Neural cell (in vitro differentiated cells): ENCODE results near the gene DAAM2. TPM values are rescaled to one million over a fixed set of nuclear protein-coding genes. Genes with fewer than 3 reads are reported as not detected.

Experiments
- H2AFZ ChIP-seq: fragments of 200-600, 300-800 bp; sonication (generic), shearing (Covaris generic); 2 replicates; pipeline ENCODE4 v1.6.0; 2014; ENCODE audit warnings: low read depth, mild to moderate bottlenecking, antibody characterized with exemption, low read length, moderate library complexity
- H3F3A ChIP-seq: fragments of 200-600 bp; shearing (Covaris generic); 2 replicates; pipeline ENCODE4 v1.6.1; 2016; ENCODE audit warnings: mild to moderate bottlenecking, moderate library complexity, mixed read lengths, antibody characterized with exemption, low read length; ENCODE audit not compliant: insufficient read depth, poor library complexity, severe bottlenecking
- H3K27ac ChIP-seq: fragments of 200-600, 300-800 bp; sonication (generic), shearing (Covaris generic); 2 replicates; pipeline ENCODE4 v1.5.1; 2014; ENCODE audit warnings: mild to moderate bottlenecking, low read length, moderate library complexity
- H3K27me3 ChIP-seq: fragments of 300-800, 200-600 bp; sonication (generic), shearing (Covaris generic); 2 replicates; pipeline ENCODE4 v1.6.0; 2014; ENCODE audit warnings: mild to moderate bottlenecking, low read depth, low read length, moderate library complexity; ENCODE audit not compliant: insufficient read depth
- H3K36me3 ChIP-seq: fragments of 300-800, 200-600 bp; sonication (generic), shearing (Covaris generic); 2 replicates; pipeline ENCODE4 v1.5.1; 2014; ENCODE audit warnings: mild to moderate bottlenecking, antibody characterized with exemption, low read length, moderate library complexity; ENCODE audit not compliant: insufficient read depth
- H3K4me2 ChIP-seq: fragments of 300-800, 200-600 bp; sonication (generic), shearing (Covaris generic); 2 replicates; pipeline ENCODE4 v1.6.0; 2014; ENCODE audit warnings: mild to moderate bottlenecking, low read length
- H3K4me3 ChIP-seq: fragments of 300-800, 200-600 bp; sonication (generic), shearing (Covaris generic); 2 replicates; pipeline ENCODE4 v1.5.1; 2014; ENCODE audit warnings: mild to moderate bottlenecking, low read length, moderate library complexity
- H3K79me2 ChIP-seq: fragments of 200-600 bp; shearing (Covaris generic); replicated peaks from 2 replicates; pipeline ENCODE4 v1.6.0; 2014; ENCODE audit warnings: mild to moderate bottlenecking, low read length, moderate library complexity; ENCODE audit not compliant: insufficient read depth
- H3K9ac ChIP-seq: fragments of 300-800, 200-600 bp; sonication (generic), shearing (Covaris generic); 2 replicates; pipeline ENCODE4 v1.6.1; 2016; ENCODE audit warnings: mild to moderate bottlenecking, low read length, mixed read lengths
- H3K9me2 ChIP-seq: fragments of 200-600 bp; shearing (Covaris generic); 2 replicates; pipeline ENCODE4 v1.6.1; 2016; ENCODE audit warnings: mild to moderate bottlenecking, low read length, mixed read lengths; ENCODE audit not compliant: insufficient read depth
- H3K9me3 ChIP-seq: fragments of 200-600, 300-800 bp; sonication (generic), shearing (Covaris generic); 2 replicates; pipeline ENCODE4 v1.6.1; 2016; ENCODE audit warnings: mild to moderate bottlenecking, mixed run types, low read length, moderate library complexity, mixed read lengths
- H4K20me1 ChIP-seq: fragments of 200-600 bp; shearing (Covaris generic); 2 replicates; pipeline ENCODE4 v1.6.1; 2016; ENCODE audit warnings: mild to moderate bottlenecking, mixed run types; ENCODE audit not compliant: insufficient read depth
- EP300 ChIP-seq: fragments of 450-650 bp; conservative IDR thresholded peaks from 2 replicates; pipeline ENCODE4 v1.6.1; 2014; ENCODE audit warnings: antibody characterized with exemption, mild to moderate bottlenecking, moderate library complexity; ENCODE audit not compliant: poor library complexity, severe bottlenecking
- EZH2 ChIP-seq: fragments of 200-600, 300-800 bp; shearing (Covaris generic), sonication (generic); IDR thresholded peaks from 2 replicates; pipeline ENCODE4 v1.6.1; 2014; ENCODE audit warnings: antibody characterized with exemption, low read length, borderline replicate concordance, mild to moderate bottlenecking; ENCODE audit not compliant: insufficient read depth, poor library complexity, severe bottlenecking
- MXI1 ChIP-seq: fragments of 450-650 bp; conservative IDR thresholded peaks from 2 replicates; pipeline ENCODE4 v1.6.1; 2014; ENCODE audit warnings: antibody characterized with exemption, mild to moderate bottlenecking; ENCODE audit not compliant: poor library complexity, severe bottlenecking
- POLR2AphosphoS5 ChIP-seq: IDR thresholded peaks from 2 replicates; pipeline ENCODE4 v1.6.1; 2012
- RAD21 ChIP-seq: fragments of 450-650 bp; conservative IDR thresholded peaks from 2 replicates; pipeline ENCODE4 v1.6.1; 2014; ENCODE audit warnings: antibody characterized with exemption, mild to moderate bottlenecking, moderate library complexity
- SMC3 ChIP-seq: fragments of 450-650 bp; conservative IDR thresholded peaks from 2 replicates; pipeline ENCODE4 v1.6.1; 2014; ENCODE audit warnings: antibody characterized with exemption, mild to moderate bottlenecking, moderate library complexity; ENCODE audit not compliant: poor library complexity
- TAF1 ChIP-seq: IDR thresholded peaks from 2 replicates; pipeline ENCODE4 v1.6.1; 2012; ENCODE audit warnings: low read depth
- polyA plus RNA-seq: library from polyadenylated mRNA; depleted of rRNA; stranded (reverse); fragments of >200 nt; gene quantifications from 2 replicates; pipeline ENCODE4 v1.2.3, GENCODE V29; 2014
- TF ChIP-seq, protein P1 (sequence below): IDR thresholded peaks from 2 replicates; pipeline ENCODE4 v1.6.1; 2012; ENCODE audit warnings: borderline replicate concordance
- TF ChIP-seq, protein P2 (sequence below): fragments of 450-650 bp; IDR thresholded peaks from 2 replicates; pipeline ENCODE4 v1.5.1; 2014; ENCODE audit warnings: antibody characterized with exemption, mild to moderate bottlenecking, moderate library complexity; ENCODE audit not compliant: poor library complexity, severe bottlenecking

DAAM2 gene
- polyA plus RNA-seq, 1 donor from 2014 or later, result 1.2 TPM

DNA sequence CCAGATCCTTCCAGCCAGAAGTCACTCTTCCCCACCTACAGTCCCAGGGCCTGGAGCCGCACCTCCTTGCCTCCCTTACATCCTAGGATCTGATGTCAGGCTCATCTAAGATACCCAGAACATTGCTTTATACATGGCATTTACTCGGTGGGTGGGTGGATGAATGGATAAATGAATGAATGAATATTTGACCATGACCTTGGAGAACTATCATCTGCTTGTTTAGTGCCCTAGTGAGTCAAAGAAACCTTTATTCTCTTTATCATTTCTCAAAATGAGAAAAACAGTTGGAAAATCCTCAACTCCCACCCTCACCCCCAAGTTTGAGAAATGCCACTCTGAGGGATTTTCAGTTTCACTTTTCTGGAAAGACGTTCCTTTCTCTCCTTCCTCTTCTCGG lies 56.0 kb downstream of the DAAM2 start:
- H3K9ac ChIP-seq, result no peak overlapping the region
- H3K36me3 ChIP-seq, result no peaks in the 10 kb centered on the region
- H3K9me2 ChIP-seq, result no peaks in the 10 kb centered on the region
- H3K4me2 ChIP-seq, result no peak overlapping the region
- H4K20me1 ChIP-seq, result no peaks in the 10 kb centered on the region
- no peaks in the 10 kb centered on the region for H3K79me2 ChIP-seq
- no peaks in the 10 kb centered on the region for H3K9me3 ChIP-seq
- H3K4me3 ChIP-seq, result no peak overlapping the region
- H2AFZ ChIP-seq, result no peak overlapping the region
- TF ChIP-seq EZH2 (no peak), TAF1 (no peak), RAD21 (no peak), MXI1 (no peak), SMC3 (no peak), POLR2AphosphoS5 (no peak), EP300 (no peak)
- TF ChIP-seq, protein P1, sequence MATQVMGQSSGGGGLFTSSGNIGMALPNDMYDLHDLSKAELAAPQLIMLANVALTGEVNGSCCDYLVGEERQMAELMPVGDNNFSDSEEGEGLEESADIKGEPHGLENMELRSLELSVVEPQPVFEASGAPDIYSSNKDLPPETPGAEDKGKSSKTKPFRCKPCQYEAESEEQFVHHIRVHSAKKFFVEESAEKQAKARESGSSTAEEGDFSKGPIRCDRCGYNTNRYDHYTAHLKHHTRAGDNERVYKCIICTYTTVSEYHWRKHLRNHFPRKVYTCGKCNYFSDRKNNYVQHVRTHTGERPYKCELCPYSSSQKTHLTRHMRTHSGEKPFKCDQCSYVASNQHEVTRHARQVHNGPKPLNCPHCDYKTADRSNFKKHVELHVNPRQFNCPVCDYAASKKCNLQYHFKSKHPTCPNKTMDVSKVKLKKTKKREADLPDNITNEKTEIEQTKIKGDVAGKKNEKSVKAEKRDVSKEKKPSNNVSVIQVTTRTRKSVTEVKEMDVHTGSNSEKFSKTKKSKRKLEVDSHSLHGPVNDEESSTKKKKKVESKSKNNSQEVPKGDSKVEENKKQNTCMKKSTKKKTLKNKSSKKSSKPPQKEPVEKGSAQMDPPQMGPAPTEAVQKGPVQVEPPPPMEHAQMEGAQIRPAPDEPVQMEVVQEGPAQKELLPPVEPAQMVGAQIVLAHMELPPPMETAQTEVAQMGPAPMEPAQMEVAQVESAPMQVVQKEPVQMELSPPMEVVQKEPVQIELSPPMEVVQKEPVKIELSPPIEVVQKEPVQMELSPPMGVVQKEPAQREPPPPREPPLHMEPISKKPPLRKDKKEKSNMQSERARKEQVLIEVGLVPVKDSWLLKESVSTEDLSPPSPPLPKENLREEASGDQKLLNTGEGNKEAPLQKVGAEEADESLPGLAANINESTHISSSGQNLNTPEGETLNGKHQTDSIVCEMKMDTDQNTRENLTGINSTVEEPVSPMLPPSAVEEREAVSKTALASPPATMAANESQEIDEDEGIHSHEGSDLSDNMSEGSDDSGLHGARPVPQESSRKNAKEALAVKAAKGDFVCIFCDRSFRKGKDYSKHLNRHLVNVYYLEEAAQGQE, result no peak
- TF ChIP-seq, protein P2, sequence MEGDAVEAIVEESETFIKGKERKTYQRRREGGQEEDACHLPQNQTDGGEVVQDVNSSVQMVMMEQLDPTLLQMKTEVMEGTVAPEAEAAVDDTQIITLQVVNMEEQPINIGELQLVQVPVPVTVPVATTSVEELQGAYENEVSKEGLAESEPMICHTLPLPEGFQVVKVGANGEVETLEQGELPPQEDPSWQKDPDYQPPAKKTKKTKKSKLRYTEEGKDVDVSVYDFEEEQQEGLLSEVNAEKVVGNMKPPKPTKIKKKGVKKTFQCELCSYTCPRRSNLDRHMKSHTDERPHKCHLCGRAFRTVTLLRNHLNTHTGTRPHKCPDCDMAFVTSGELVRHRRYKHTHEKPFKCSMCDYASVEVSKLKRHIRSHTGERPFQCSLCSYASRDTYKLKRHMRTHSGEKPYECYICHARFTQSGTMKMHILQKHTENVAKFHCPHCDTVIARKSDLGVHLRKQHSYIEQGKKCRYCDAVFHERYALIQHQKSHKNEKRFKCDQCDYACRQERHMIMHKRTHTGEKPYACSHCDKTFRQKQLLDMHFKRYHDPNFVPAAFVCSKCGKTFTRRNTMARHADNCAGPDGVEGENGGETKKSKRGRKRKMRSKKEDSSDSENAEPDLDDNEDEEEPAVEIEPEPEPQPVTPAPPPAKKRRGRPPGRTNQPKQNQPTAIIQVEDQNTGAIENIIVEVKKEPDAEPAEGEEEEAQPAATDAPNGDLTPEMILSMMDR, result no peak
- H3F3A ChIP-seq, result no peaks in the 10 kb centered on the region
- no peak overlapping the region for H3K27ac ChIP-seq
- H3K27me3 ChIP-seq, result no peaks in the 10 kb centered on the region

DNA sequence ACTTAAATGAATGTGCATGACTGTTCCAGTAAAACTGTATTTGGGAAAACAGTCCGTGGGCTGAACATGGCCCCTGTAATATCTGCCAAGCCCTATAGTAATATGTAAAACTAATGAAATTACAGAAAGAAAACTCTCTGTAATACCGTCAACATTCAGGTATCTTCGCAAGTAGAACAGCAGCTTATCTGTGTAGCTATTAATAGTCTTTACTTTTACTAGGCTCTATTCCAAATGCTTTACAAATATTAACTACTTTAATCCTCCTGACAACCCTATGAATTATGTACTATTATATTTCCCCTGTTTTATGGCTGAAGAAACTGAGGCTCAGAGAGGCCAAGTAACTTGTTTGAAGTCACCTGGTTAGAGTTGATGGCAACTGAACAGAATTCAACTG lies 57.1 kb downstream of the DAAM2 start:
- no peaks in the 10 kb centered on the region for H4K20me1 ChIP-seq
- no peaks in the 10 kb centered on the region for H3K9me2 ChIP-seq
- H3K27ac ChIP-seq, result no peak overlapping the region
- no peak overlapping the region for H3K4me3 ChIP-seq
- no peak for TF ChIP-seq POLR2AphosphoS5
- no peak for TF ChIP-seq TAF1
- no peak for TF ChIP-seq EZH2
- TF ChIP-seq MXI1, result no peak
- TF ChIP-seq RAD21, result no peak
- no peak for TF ChIP-seq SMC3
- TF ChIP-seq, protein P1, result no peak
- no peaks in the 10 kb centered on the region for H3K9me3 ChIP-seq
- no peak overlapping the region for H3K4me2 ChIP-seq
- no peaks in the 10 kb centered on the region for H3F3A ChIP-seq
- no peak overlapping the region for H2AFZ ChIP-seq
- H3K27me3 ChIP-seq, result no peaks in the 10 kb centered on the region
- no peaks in the 10 kb centered on the region for H3K36me3 ChIP-seq
- H3K79me2 ChIP-seq, result no peaks in the 10 kb centered on the region
- H3K9ac ChIP-seq, result no peak overlapping the region
